HG03439 (cell line): ENCODE data around the gene GDPD4.

ENCODE experiments used
- ATAC-seq: cut with Tn5 transposase; IDR thresholded peaks from one replicate; pipeline ENCODE4 v1.9.1; 2021; ENCODE audit warnings: mild to moderate bottlenecking, moderate library complexity; ENCODE audit not compliant: unreplicated experiment

GDPD4 gene

DNA sequence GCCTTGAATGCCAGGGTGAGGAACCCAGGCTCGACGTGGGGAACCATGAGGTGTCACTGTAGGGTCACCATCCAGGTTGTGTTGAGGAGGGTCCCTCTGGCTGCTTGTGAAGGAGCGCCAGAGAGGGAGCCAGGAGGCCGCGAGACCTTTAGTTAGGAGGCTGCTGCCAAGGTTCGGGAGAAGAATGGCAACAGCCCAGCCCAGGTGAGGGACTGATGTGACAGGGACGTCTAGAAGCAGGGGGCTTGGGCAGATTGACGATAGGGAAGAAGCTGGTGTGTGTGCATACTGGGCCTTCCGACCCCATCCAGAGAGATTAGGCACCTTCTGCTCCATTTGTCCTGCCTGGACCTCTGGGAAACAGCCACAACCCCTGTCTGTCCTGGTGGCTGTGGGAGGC lies 124.5 kb downstream of the GDPD4 start:
- ATAC-seq, result no peak

DNA sequence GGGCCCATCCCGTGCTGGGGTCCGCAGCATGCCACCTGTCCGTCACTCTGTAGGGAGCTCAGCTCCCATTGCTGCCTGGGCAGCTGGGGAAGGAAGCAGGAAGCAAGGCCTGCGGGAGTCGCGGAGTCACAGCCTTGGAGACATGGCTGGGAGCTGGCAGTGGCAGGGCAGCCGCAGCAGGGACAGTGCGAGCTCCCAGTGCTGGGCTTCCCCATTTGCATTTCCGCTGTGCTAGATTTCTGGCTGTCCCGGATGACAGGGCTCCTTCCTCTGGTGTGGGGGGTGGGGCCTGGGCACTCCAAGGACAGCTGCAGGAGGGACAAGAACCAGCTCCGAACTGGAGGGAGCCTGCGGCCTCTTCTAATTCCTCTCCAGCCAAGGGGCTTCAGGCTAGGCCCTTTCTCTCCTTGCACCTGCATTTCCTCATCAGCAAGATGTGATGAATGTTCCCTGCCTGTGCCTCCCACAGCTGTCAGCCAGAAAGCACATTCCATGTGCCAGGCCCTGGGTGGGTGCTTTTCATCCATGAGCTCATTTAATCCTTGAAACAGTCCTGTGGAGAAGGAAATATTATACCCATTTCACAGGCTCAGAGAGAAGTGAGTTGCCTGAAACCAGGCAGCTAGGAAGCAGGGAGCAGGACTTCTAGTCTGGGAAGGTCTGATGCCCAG lies 125.5 kb downstream of the GDPD4 start:
- no peak for ATAC-seq

DNA sequence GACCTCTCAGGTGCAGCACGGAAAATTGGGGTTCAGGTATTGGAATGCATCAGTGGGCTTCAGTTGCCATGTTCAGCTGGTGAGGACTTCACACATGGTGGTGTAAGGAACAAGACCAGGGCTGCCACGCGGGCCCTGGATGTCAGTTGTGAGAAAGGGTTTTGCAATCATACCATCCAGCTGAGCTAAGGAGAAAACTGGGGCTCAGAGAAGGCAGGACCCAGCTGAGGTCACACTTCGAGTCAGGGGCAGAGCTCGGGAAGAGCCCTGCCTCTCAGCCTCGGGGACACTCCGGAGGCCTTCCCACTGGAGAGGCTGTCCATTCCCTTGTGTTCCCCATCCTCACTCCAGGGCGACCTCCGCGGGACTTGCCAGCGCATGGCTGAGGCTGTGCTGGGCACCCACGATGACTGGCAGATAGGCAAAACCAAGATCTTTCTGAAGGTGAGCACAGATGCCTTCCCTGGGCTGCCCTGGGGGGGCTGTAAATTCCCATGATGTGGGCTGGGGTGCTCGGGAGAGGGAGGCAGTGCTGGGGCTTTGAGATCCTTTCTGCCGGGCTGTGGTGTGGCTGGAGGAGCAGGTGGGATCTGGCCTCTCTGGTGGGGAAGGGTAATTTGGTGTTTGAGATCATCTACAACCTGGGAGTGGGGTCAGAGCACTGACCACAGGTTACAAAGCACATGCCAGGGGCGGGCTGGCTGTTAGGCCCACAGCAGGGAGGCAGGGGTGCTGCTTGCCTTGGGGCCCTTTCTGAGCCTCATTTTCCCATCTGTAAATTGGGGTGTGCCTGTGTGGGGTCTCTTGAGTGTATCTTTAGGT lies 126.3 kb downstream of the GDPD4 start:
- ATAC-seq, result no peak

DNA sequence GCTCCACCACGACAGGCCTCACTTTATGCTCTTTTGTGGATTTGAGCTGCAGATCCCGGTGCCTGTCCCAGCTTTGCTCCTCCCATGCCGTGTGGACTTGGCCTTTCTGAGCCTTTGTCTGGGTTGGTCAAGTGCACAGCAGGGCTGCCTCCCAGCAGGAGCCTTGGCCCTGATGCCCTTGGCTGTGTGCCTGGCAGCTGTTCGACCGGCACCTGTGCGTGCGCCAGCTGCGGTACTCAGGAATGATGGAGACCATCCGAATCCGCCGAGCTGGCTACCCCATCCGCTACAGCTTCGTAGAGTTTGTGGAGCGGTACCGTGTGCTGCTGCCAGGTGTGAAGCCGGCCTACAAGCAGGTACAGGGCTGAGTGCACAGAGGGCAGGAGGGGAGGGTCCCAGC lies 126.9 kb downstream of the GDPD4 start:
- ATAC-seq, result no peak

DNA sequence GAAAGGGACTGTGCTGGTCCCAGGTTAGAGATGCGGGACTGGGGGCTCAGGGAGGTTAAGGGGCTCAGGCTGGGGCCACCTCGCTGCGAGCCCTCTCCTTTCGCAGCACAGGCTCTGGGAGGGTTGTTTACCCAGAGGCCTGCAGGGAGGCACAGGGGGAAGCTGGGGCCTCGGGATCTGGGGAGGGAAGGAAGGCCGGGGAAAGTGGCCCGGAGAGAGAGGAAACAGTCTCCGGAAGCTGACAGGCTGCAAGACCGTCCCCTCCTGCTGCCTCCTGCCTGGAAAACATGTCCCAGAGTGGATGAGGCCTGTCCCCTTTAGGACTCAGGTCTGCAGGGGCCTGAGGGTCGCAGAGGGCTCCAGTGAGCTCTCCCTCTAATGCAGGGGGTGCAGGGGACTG lies 128.0 kb downstream of the GDPD4 start:
- ATAC-seq, result no peak

DNA sequence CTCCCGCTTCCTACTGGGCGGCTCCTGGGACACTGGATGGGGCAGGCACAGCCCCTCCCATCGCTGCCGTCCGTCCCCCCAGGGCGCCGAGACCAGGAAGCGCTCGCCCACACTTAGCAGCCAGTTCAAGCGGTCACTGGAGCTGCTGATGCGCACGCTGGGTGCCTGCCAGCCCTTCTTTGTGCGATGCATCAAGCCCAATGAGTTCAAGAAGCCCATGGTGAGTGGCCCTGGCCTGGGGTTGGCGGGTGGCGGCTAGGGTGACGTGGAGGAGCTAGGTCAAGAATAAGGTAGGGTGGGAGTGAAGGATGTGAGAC lies 128.9 kb downstream of the GDPD4 start:
- no peak for ATAC-seq

DNA sequence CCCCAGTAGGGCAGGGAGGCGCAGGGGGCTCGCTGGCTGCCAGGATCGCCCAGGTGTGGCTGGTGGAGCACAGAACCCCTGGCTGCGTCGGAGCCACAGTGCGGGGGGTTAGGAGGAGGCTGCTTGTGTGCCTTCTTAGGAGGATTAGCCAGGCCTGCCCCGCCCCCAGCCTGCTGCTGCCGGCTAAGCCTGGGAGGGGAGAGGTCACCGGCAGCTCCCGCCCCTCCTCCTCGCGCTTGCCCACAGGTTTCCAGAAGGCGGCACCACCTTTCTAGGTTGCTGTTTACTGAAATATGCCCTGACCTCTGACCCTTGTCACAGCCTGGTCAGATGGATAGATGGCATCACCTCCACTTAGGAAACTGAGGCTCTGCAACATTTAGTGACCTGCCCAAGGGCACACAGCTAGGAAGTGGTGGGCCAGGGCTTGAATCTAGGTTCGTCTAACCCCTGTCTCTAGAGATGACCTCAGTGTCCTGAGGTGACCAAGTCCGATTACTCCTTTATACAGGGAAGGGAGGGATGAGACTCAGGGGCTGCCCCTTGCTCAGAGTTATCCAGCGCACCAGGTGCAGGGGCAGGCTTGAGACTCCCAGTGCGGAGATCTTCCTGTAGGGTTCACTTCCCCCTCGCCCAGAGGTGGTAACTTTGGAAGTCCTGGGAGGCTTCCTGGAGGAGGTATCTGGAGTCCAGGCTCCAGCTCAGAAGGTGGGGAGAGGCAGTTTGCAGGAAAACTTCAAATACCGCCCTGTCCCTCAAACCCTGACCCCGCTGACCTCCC lies 129.4 kb downstream of the GDPD4 start:
- no peak for ATAC-seq

DNA sequence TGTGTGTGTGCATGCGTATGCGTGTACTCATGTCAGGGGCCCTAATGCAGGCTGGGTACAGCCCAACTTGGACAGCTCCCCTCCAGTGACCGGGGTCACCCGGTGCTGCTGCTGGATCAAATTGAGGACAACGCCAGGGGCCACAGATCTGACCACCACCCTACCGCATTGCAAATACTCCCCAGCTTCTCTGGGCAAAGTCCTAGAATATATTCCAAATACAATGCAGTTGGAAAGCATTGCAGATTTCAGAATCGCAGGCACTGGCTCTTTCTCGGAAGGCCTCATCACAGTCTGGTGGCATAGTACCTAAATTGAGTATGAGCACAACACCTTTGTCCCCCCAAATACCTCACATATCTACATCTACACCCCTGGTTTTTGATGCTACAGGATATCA lies 130.2 kb downstream of the GDPD4 start:
- ATAC-seq, result no peak

DNA sequence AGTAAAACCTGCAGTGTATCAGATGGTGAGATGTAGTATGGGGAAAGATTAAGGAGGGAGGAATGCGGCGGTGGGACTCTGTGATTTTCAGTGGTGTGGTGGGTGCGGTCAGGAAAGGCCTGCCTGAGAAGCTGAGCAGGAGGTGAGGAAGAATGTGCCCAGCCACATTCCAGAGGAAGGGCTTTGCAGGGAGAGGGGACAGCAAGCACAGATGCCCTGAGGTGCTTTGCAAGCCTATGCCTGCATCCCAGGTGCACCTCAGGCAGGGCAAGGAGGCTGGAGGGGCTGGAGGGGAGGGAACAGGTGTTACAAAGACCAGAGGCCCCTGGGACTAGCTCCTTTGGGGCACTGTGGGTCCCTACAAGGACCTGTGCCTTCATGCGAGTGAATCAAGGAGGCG lies 131.4 kb downstream of the GDPD4 start:
- ATAC-seq, result no peak

DNA sequence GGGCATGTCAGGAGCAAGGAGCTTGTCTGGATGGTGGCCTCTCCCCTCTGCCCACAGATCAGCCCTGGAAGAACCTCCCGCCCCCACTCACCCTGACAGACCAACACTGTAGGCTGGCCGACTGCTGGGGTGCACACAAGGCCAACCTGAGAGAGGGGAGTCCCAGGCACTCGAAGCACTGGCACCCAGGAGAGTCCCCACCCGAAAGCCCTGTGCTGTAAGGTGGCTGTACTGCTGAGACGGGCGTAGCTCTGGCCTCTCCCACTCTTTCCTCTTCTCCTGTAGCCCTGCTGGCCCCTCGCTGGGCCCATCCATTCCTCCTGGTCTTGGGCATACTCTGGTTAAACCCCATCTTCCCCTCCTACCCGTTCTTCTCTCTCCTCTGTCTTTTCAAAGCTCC lies 133.7 kb downstream of the GDPD4 start:
- no peak for ATAC-seq

DNA sequence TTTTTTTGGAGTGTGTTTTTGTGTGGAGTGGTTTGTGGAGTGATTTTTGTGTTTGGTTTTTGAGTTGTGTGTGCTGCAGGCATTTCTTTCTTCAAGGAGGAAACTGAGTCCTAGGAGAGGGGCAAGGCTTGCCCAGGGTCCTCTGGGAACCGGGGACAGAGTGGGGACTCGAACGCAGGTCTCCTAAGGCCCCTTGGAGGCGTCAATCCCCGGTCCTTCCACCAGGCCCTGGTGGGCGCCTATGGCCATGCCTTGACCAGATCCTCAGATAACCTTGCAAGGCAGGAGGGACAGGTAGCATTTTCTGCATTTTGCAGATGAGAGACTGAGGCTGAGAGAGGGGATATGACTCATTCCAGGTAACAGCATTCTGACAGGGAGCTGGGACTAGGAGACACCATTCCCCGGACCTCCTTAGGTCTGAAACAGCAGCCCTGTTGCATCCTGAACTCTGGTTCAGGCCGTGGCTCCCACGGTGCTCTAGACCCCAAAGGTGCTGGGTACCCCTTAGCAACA lies 134.3 kb downstream of the GDPD4 start:
- ATAC-seq, result no peak
